Stimulated activated CD8-positive, alpha-beta memory T cell treated with anti-CD3 and anti-CD28 coated beads, Interleukin-7, amount 100 ng/mL, for 24 hours (primary cell): ENCODE results near the gene ARHGEF9.
"Not testable (repeated sequence)": the region's sequence is repeated elsewhere in the genome, so short reads cannot be mapped to it uniquely, and the experiment has no call there.

Source experiments
- DNase-seq: peaks from one replicate; pipeline ENCODE4 v3.0.0-alpha.2; 2020; ENCODE audit warnings: low read depth

The ARHGEF9 gene

DNA sequence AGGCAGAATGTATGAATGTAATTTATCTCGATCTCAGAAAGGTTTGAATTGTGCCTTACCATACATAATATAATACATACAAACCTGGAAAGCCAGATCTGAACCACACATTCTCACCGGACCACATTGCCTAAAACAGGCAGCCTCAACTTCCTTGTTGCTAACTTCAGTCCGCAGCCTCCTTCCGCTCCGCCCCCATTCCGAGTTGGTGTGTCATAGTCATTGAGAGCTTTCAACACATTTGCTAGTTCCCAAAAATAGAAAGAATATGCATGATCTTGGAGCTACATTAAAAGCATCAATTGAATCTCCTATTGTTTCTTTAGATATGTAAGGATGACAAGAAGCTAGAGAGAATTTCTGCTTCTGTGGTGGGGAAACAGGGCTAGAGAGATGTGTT is 127.2 kb downstream of the ARHGEF9 start:
- DNase-seq = no peak

DNA sequence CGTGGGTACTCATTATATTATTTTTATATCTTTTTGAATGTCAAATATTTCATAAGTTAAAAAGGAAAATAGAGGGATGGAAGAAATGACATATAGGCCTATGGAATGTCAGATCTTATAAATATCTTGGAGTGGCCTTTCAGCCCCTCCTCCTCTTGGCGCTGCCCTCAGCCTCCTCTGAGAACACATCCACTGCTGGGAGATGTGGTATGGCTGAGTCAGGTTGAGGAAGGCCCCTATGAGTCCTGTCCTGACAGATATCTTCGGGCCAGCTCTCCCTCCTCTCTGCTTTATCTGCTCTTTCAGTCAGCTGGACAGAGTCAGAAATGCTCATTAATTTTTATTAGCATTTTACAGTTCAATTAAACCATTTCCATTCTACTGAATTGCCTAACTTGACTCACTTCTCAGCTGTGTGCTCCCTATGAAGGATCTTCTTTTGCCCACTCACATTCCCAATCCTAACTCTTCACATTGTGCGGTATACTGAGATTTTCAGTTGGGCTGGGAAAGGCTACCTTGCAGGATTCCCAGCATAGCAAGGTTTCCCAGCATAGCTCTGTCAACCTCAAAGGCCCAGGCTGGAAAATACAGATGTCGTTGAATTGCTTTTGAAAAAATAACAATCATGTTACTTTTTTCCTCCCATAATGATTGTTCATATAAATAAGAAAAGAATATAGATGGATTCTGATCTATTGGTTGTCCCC is 128.0 kb downstream of the ARHGEF9 start:
- DNase-seq = no peak

DNA sequence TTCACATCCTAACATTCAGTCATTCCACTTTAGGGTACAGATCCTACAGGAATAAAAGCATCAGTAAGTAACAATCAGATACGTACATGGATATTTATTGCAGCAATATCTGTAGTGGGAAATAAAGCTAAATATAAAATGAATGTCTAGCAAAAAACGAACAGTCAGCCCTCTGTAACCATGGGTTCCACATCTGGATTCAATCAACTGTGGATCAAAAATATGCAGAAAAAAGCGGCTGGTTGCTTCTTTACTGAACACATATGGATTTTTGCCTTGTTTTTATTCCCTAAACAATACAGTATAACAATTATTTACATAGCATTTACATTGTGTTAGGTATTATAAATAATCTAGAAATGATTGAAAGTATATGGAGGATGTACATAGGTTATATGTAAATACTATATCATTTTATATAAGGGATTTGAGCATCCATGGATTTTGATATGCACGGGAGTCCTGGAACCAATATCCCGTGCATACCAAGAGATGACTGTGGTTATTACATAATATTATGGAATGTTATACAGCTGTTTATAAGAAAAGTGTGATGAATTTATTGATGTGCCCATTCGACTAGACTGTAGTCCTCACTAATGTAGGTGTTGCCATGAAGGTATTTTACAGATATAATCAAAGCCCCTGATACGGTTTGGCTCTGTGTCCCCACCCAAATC is 132.8 kb downstream of the ARHGEF9 start:
- DNase-seq = no peak

DNA sequence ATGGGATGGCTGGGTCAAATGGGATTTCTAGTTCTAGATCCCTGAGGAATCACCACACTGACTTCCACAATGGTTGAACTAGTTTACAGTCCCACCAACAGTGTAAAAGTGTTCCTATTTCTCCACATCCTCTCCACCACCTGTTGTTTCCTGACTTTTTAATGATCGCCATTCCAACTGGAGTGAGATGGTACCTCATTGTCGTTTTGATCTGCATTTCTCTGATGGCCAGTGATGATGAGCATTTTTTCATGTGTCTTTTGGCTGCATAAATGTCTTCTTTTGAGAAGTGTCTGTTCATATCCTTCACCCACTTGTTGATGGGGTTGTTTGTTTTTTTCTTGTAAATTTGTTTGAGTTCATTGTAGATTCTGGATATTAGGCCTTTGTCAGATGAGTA is 139.3 kb downstream of the ARHGEF9 start:
- DNase-seq = not testable (repeated sequence)

DNA sequence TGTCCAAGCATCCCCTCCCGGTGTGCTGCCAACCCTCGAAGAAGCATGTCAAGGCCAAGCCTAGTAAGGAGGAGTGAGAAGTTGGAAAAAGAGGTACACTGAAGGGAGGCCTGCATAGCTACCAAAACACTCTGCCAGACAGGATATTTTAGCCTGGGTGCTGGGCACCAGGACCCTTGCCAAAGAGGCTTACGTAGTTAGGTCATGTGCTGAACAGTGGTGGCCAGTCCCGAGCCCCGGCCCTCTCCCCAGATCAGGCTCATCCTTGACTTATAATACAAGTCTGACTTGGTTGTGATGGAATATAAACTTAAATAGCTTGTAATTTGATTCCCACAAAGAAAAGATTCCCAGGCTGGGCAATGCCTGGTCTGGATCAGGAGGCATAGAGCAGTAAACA is 149.3 kb downstream of the ARHGEF9 start:
- no peak for DNase-seq

DNA sequence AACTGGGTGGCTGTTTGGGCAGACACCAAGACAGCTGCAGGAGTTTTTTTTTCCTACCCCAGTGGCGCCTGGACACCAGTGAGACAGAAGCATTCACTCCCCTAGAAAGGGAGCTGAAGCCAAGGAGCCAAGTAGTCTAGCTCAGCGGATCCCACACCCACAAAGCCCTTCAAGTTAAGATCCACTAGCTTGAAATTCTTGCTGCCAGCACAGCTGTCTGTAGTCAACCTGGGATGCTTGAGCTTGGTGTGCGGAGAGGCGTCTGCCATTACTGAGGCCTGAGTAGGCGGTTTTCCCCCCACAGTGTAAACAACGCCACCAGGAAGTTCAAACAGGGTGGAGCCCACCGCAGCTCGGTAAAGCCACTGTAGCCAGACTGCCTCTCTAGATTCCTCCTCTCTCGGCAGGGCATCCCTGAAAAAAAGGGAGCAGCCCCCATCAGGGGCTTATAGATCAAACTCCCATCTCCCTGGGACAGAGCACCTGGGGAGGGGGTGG is 171.4 kb downstream of the ARHGEF9 start:
- no peak for DNase-seq

DNA sequence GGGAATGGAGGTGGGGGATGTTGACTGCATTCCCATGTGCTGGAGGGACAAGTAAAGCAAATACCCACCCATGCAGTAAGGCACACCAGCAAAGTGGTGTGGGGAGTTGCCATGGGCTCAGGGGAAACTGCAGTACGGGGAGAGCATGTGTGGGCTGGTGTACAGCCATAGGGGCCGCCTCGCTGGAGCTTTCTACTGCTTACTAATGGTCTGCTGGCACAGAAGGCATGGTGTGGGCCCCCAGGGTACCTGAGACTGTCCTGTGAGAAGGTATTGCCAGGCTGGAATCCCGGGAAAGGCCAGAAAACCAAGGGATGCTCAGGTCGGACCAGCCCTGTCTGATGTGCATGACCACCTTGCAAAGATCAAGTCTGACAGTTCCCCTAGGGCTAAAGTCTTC is 199.1 kb downstream of the ARHGEF9 start:
- DNase-seq = no peak
